Panc1 (cell line): Measurements from ENCODE around the gene BMP3.

ENCODE experiments used
- CTCF ChIP-seq: fragments of 450-650 bp; IDR thresholded peaks from 2 replicates; pipeline ENCODE4 v1.5.1; 2017; ENCODE audit warnings: mild to moderate bottlenecking
- POLR2AphosphoS5 ChIP-seq: IDR thresholded peaks from 2 replicates; pipeline ENCODE4 v1.6.1; 2012; ENCODE audit warnings: mild to moderate bottlenecking, low read depth, low read length, moderate library complexity
- REST ChIP-seq, 2 experiments: IDR thresholded peaks; 2 replicates each; pipeline ENCODE4 v1.6.1; 2011 to 2012; ENCODE audit warnings: low read depth in 2 of 2, control low read depth in 1 of 2, low read length in 1 of 2, mild to moderate bottlenecking in 1 of 2, moderate library complexity in 1 of 2; ENCODE audit not compliant: insufficient read depth in 1 of 2
- SIN3A ChIP-seq: IDR thresholded peaks from 2 replicates; pipeline ENCODE4 v1.6.1; 2012; ENCODE audit warnings: low read depth, mild to moderate bottlenecking, low read length, moderate library complexity, borderline replicate concordance; ENCODE audit not compliant: insufficient read depth
- TCF7L2 ChIP-seq: IDR thresholded peaks from 2 replicates; pipeline ENCODE4 v1.6.1; 2011; ENCODE audit warnings: mild to moderate bottlenecking, low read depth, low read length, inconsistent platforms

DNA sequence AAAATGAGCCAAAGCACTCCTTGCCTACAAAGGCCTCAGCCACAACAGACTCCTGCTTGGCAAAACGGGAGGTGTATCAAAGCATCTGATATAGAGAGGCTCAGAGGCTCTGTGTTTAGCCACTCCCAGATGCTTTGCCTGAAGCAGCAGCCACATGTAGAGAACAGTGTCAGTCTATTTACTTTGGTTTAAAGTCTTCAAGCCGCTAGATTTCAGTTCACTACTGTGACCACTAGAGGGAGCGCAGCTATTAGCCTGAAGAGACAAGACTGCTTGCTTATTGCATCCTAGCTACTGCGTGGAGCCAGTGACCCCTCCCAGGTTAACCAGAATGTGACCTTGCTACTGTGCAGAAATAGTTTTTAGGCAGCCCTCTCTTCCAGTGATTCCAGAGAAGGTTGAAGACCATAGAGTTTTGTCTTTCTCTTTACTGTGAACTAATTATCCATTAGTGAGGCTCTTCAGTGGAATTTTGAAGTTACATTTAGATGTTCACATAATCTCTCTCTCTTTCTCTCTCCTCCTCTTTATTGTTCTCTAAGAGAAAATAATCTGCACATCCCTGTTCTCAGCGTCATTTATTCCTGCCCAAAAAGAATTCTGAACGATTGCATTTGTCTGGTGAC, 39.3 kb downstream of the BMP3 start:
- peak; percentile 84 for TF ChIP-seq CTCF
- no peak for TF ChIP-seq POLR2AphosphoS5
- TF ChIP-seq REST (IDR thresholded peaks at IDR 0.05; ENCODE audit: insufficient read depth in 1 of 2, low read depth in 2 of 2, low read length in 1 of 2) = no peak
- TF ChIP-seq TCF7L2 = no peak
- no peak for TF ChIP-seq SIN3A
